ENCODE results near the gene ACTL7A. TPM values are rescaled to one million over a fixed set of nuclear protein-coding genes. Genes with fewer than 3 reads are reported as not detected.

The ACTL7A gene
- polyA plus RNA-seq, 1 donor (not counting 4 experiments of a cell fraction or from before 2014, with no cell fraction given): not detected

DNA sequence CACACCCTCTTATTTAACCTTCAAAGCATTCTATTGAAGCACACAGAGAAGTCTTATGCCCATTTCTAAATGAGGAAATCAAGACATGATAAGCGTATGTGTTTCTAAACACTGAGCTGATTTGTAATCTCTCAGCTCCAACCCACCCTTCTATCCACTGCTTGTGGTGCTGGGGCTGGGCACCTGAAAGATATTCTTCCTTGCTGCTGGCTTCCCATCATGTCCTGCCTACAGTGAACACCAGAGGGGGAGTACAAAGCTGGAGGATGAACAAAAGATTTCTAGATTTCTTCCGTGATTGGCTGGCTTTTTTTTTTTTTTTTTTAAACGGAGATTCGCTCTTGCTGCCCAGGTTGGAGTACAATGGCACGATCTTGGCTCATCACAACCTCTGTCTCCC lies 14.4 kb downstream of the ACTL7A start:
- TF ChIP-seq EZH2 (IDR thresholded peaks at IDR 0.05; ENCODE audit: low read length): no peak
- TF ChIP-seq, protein P1, sequence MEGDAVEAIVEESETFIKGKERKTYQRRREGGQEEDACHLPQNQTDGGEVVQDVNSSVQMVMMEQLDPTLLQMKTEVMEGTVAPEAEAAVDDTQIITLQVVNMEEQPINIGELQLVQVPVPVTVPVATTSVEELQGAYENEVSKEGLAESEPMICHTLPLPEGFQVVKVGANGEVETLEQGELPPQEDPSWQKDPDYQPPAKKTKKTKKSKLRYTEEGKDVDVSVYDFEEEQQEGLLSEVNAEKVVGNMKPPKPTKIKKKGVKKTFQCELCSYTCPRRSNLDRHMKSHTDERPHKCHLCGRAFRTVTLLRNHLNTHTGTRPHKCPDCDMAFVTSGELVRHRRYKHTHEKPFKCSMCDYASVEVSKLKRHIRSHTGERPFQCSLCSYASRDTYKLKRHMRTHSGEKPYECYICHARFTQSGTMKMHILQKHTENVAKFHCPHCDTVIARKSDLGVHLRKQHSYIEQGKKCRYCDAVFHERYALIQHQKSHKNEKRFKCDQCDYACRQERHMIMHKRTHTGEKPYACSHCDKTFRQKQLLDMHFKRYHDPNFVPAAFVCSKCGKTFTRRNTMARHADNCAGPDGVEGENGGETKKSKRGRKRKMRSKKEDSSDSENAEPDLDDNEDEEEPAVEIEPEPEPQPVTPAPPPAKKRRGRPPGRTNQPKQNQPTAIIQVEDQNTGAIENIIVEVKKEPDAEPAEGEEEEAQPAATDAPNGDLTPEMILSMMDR (optimal IDR thresholded peaks at IDR 0.05 in 1 of 3, IDR thresholded peaks at IDR 0.05 in 1 of 3, conservative IDR thresholded peaks at IDR 0.05 in 1 of 3; ENCODE audit: extremely low read depth in 1 of 3, insufficient read depth in 2 of 3, low read length in 3 of 3): no peak
- FAIRE-seq (no peak), DNase-seq (ENCODE audit: low read depth, low spot score) (no peak)
- Histone ChIP-seq H3K9me3 (ENCODE audit: control insufficient read depth, low read depth, low read length) (no peaks in the 10 kb centered on the region), H3K27me3 (ENCODE audit: control insufficient read depth, extremely low read depth, insufficient read depth, low read length) (no peaks in the 10 kb centered on the region), H3K9ac (ENCODE audit: control insufficient read depth, extremely low read depth, insufficient read depth, low read length) (no peak overlapping the region), H3K36me3 (ENCODE audit: control insufficient read depth in 2 of 2, extremely low read depth in 1 of 2, insufficient read depth in 2 of 2, low read length in 2 of 2) (peaks cover 20 to 35% of the 10 kb centered on the region in 2 experiments), H4K20me1 (ENCODE audit: control insufficient read depth, extremely low read depth, insufficient read depth, low read length) (no peaks in the 10 kb centered on the region), H3K79me2 (ENCODE audit: control insufficient read depth, insufficient read depth, low read length) (no peaks in the 10 kb centered on the region), H3K4me1 (ENCODE audit: control insufficient read depth, extremely low read depth, insufficient read depth, low read length) (no peaks in the 10 kb centered on the region), H2AFZ (ENCODE audit: control insufficient read depth, low read length) (no peak overlapping the region), H3K27ac (ENCODE audit: control insufficient read depth, insufficient read depth, low read length) (no peak overlapping the region), H3K4me3 (ENCODE audit: control insufficient read depth in 2 of 3, extremely low read depth in 1 of 3, insufficient read depth in 2 of 3, low read depth in 1 of 3, low read length in 3 of 3) (no peak overlapping the region), H3K9me1 (ENCODE audit: control insufficient read depth, extremely low read depth, insufficient read depth, low read length) (no peaks in the 10 kb centered on the region), H3K4me2 (ENCODE audit: control insufficient read depth, extremely low read depth, insufficient read depth, low read depth, low read length) (no peak overlapping the region)
- dilution Hi-C loops (cut with MboI; ENCODE audit: extremely low pct_ligation_motif_present, low sequenced_read_pairs): no loop called here

DNA sequence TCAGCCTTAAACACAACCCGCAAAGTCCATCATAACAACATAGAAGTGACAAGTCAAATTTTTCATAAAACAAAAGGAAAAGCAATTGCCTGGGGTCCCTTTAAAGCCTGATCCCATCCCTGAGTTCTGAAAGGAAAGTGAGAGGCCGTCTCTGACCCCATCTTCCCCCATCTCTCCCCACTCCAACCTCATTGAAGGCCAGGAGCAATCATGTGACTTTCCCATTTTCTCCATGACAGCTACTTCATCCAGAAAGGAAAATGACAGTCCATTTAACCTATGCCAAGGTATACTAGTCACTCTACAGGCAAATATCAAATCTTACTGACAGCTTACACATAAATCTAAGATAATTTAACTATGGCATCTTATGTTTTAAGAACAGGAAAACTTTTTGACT lies 15.5 kb downstream of the ACTL7A start:
- H3K9ac ChIP-seq (ENCODE audit: control insufficient read depth, extremely low read depth, insufficient read depth, low read length): no peak overlapping the region
- no peak overlapping the region for H3K4me3 ChIP-seq (ENCODE audit: control insufficient read depth in 2 of 3, extremely low read depth in 1 of 3, insufficient read depth in 2 of 3, low read depth in 1 of 3, low read length in 3 of 3)
- H3K4me1 ChIP-seq (ENCODE audit: control insufficient read depth, extremely low read depth, insufficient read depth, low read length): no peaks in the 10 kb centered on the region
- no peaks in the 10 kb centered on the region for H4K20me1 ChIP-seq (ENCODE audit: control insufficient read depth, extremely low read depth, insufficient read depth, low read length)
- no peak for DNase-seq (ENCODE audit: low read depth, low spot score)
- H3K9me1 ChIP-seq (ENCODE audit: control insufficient read depth, extremely low read depth, insufficient read depth, low read length): no peaks in the 10 kb centered on the region
- no peaks in the 10 kb centered on the region for H3K79me2 ChIP-seq (ENCODE audit: control insufficient read depth, insufficient read depth, low read length)
- no peak overlapping the region for H3K4me2 ChIP-seq (ENCODE audit: control insufficient read depth, extremely low read depth, insufficient read depth, low read depth, low read length)
- no peak for FAIRE-seq
- no peak for TF ChIP-seq EZH2 (IDR thresholded peaks at IDR 0.05; ENCODE audit: low read length)
- TF ChIP-seq, protein P1 (optimal IDR thresholded peaks at IDR 0.05 in 1 of 3, IDR thresholded peaks at IDR 0.05 in 1 of 3, conservative IDR thresholded peaks at IDR 0.05 in 1 of 3; ENCODE audit: extremely low read depth in 1 of 3, insufficient read depth in 2 of 3, low read length in 3 of 3): no peak
- no peak overlapping the region for H2AFZ ChIP-seq (ENCODE audit: control insufficient read depth, low read length)
- H3K9me3 ChIP-seq (ENCODE audit: control insufficient read depth, low read depth, low read length): no peaks in the 10 kb centered on the region
- peaks cover 19 to 30% of the 10 kb centered on the region in 2 experiments for H3K36me3 ChIP-seq (ENCODE audit: control insufficient read depth in 2 of 2, extremely low read depth in 1 of 2, insufficient read depth in 2 of 2, low read length in 2 of 2)
- H3K27ac ChIP-seq (ENCODE audit: control insufficient read depth, insufficient read depth, low read length): no peak overlapping the region
- dilution Hi-C loops (cut with MboI; ENCODE audit: extremely low pct_ligation_motif_present, low sequenced_read_pairs): no loop called here
- H3K27me3 ChIP-seq (ENCODE audit: control insufficient read depth, extremely low read depth, insufficient read depth, low read length): no peaks in the 10 kb centered on the region

Data from keratinocyte (primary cell).